IMR-90 (cell line): ENCODE results near the gene CAPZA3. TPM values are rescaled to one million over a fixed set of nuclear protein-coding genes. Genes with fewer than 3 reads are reported as not detected.
A peak's percentile ranks its signal among the peaks of the same experiment; 100 is the strongest.

ENCODE experiments used
- ATAC-seq: fragments of 200-7000 bp; cut with Tn5 transposase; 2 replicates; pipeline ENCODE4 v1.9.1; 2020; ENCODE audit warnings: low read depth, mild to moderate bottlenecking, moderate library complexity
- BruUV-seq: library from RNA; stranded (reverse); fragments of 400-500 nt; replicated peaks from 2 replicates; lab custom pipeline; 2021; lab: Mats Ljungman, UMichigan
- CTCF ChIA-PET: fragments of 300-600 bp; formaldehyde crosslinking; extraction: SDS; loops from one replicate; lab custom pipeline; 2021; ENCODE audit warnings: antibody characterized with exemption; lab: Yijun Ruan, JAX
- POLR2A ChIA-PET: fragments of 300-600 bp; sonication (Branson Sonifier 250); formaldehyde crosslinking; loops from one replicate; lab custom pipeline; 2022; ENCODE audit warnings: antibody characterized with exemption; ENCODE audit not compliant: unreplicated experiment; lab: Charles Lee
- DNase-seq: peaks from one replicate; pipeline ENCODE4 v3.0.0; 2013
- H2AFZ ChIP-seq: replicated peaks from 2 replicates; pipeline ENCODE3; 2013; ENCODE audit warnings: low read length, mild to moderate bottlenecking; ENCODE audit not compliant: poor library complexity
- H2AK5ac ChIP-seq: 2 replicates; pipeline ENCODE4 v1.6.1; 2013; ENCODE audit warnings: low read depth, low read length, inconsistent platforms
- H2AK9ac ChIP-seq: replicated peaks from 2 replicates; pipeline ENCODE3; 2013; ENCODE audit warnings: mild to moderate bottlenecking, low read depth, low read length, moderate library complexity; ENCODE audit not compliant: poor library complexity
- H2BK120ac ChIP-seq: 2 replicates; pipeline ENCODE4 v1.6.1; 2013; ENCODE audit warnings: low read depth, low read length, inconsistent platforms
- H2BK15ac ChIP-seq: 3 replicates; pipeline ENCODE4 v1.6.1; 2013; ENCODE audit warnings: low read depth, low read length, inconsistent platforms
- H2BK20ac ChIP-seq: 2 replicates; pipeline ENCODE4 v1.6.1; 2013; ENCODE audit warnings: low read depth, mild to moderate bottlenecking, inconsistent platforms, low read length, moderate library complexity
- H2BK5ac ChIP-seq: 2 replicates; pipeline ENCODE4 v1.6.1; 2013; ENCODE audit warnings: mild to moderate bottlenecking, low read depth, low read length, inconsistent platforms; ENCODE audit not compliant: poor library complexity, severe bottlenecking
- H3K14ac ChIP-seq: replicated peaks from 2 replicates; pipeline ENCODE4 v1.6.1; 2013; ENCODE audit warnings: low read depth, low read length, inconsistent platforms
- H3K18ac ChIP-seq: 2 replicates; pipeline ENCODE4 v1.6.1; 2013; ENCODE audit warnings: low read depth, low read length, control low read depth
- H3K23ac ChIP-seq: 2 replicates; pipeline ENCODE4 v1.6.1; 2013; ENCODE audit warnings: low read depth, low read length, inconsistent platforms
- H3K27ac ChIP-seq: 2 replicates; pipeline ENCODE4 v1.5.1; 2013; ENCODE audit warnings: mild to moderate bottlenecking, control low read depth, low read length; ENCODE audit not compliant: insufficient read depth
- H3K27me3 ChIP-seq: 2 replicates; pipeline ENCODE4 v1.6.1; 2013; ENCODE audit warnings: low read length; ENCODE audit not compliant: control insufficient read depth, insufficient read depth
- H3K36me3 ChIP-seq: 2 replicates; pipeline ENCODE4 v1.6.1; 2013; ENCODE audit warnings: low read length, mixed read lengths; ENCODE audit not compliant: control insufficient read depth, insufficient read depth
- H3K4ac ChIP-seq: 2 replicates; pipeline ENCODE4 v1.6.1; 2013; ENCODE audit warnings: low read depth, low read length, inconsistent platforms
- H3K4me1 ChIP-seq: 2 replicates; pipeline ENCODE4 v1.6.1; 2013; ENCODE audit warnings: low read length, mixed read lengths; ENCODE audit not compliant: control insufficient read depth, insufficient read depth
- H3K4me2 ChIP-seq: 2 replicates; pipeline ENCODE4 v1.6.1; 2013; ENCODE audit warnings: low read depth, mild to moderate bottlenecking, control low read depth, low read length, moderate library complexity
- H3K4me3 ChIP-seq: 2 replicates; pipeline ENCODE4 v1.5.1; 2013; ENCODE audit warnings: low read depth, mild to moderate bottlenecking, control low read depth, low read length, moderate library complexity; ENCODE audit not compliant: insufficient read depth
- H3K56ac ChIP-seq: 2 replicates; pipeline ENCODE4 v1.6.1; 2013; ENCODE audit warnings: low read length, inconsistent platforms; ENCODE audit not compliant: insufficient read depth; ENCODE audit errors: extremely low read depth
- H3K79me1 ChIP-seq, 2 experiments: 2 replicates each; pipeline ENCODE4 v1.6.1; 2013; ENCODE audit warnings: low read length in 2 of 2, inconsistent platforms in 1 of 2, low read depth in 1 of 2
- H3K9ac ChIP-seq: 2 replicates; pipeline ENCODE4 v1.6.1; 2013; ENCODE audit warnings: low read depth, low read length, control low read depth
- H3K9me1 ChIP-seq: 2 replicates; pipeline ENCODE4 v1.6.1; 2013; ENCODE audit warnings: low read length, inconsistent platforms; ENCODE audit not compliant: insufficient read depth
- H3K9me3 ChIP-seq: 2 replicates; pipeline ENCODE4 v1.6.1; 2013; ENCODE audit warnings: low read length; ENCODE audit not compliant: control insufficient read depth, insufficient read depth
- H4K20me1 ChIP-seq: 2 replicates; pipeline ENCODE4 v1.6.1; 2013; ENCODE audit warnings: low read length, inconsistent platforms; ENCODE audit not compliant: insufficient read depth
- H4K5ac ChIP-seq: 2 replicates; pipeline ENCODE4 v1.6.1; 2013; ENCODE audit warnings: mild to moderate bottlenecking, low read depth, low read length, control low read depth
- H4K8ac ChIP-seq, 2 experiments: 2 replicates each; pipeline ENCODE4 v1.6.1; 2013; ENCODE audit warnings: low read depth in 2 of 2, low read length in 2 of 2, control low read depth in 1 of 2, inconsistent platforms in 1 of 2
- H4K91ac ChIP-seq: 2 replicates; pipeline ENCODE4 v1.6.1; 2013; ENCODE audit warnings: low read depth, low read length, inconsistent platforms; ENCODE audit not compliant: insufficient read depth
- BHLHE40 ChIP-seq: fragments of 150-350 bp; IDR thresholded peaks from 2 replicates; pipeline ENCODE4 v1.6.1; 2016; ENCODE audit warnings: mild to moderate bottlenecking, low read depth, low read length
- CEBPB ChIP-seq: IDR thresholded peaks from 2 replicates; pipeline ENCODE4 v1.6.1; 2012; ENCODE audit warnings: low read depth, low read length, improper control_type of control experiment
- CHD1 ChIP-seq: IDR thresholded peaks from 2 replicates; pipeline ENCODE4 v1.6.1; 2012; ENCODE audit warnings: low read depth, low read length, improper control_type of control experiment
- CTCF ChIP-seq: conservative IDR thresholded peaks from 2 replicates; pipeline ENCODE4 v1.5.1; 2012; ENCODE audit warnings: mild to moderate bottlenecking, low read depth, low read length, improper control_type of control experiment
- ELK1 ChIP-seq: fragments of 150-350 bp; IDR thresholded peaks from 2 replicates; pipeline ENCODE4 v1.6.1; 2016; ENCODE audit warnings: low read depth, mild to moderate bottlenecking, low read length, moderate library complexity, borderline replicate concordance
- FOS ChIP-seq: fragments of 150-350 bp; IDR thresholded peaks from 2 replicates; pipeline ENCODE4 v1.6.1; 2016; ENCODE audit warnings: low read depth, low read length
- MAFK ChIP-seq: IDR thresholded peaks from 2 replicates; pipeline ENCODE4 v1.6.1; 2012; ENCODE audit warnings: low read depth, low read length, improper control_type of control experiment
- MAZ ChIP-seq: IDR thresholded peaks from 2 replicates; pipeline ENCODE4 v1.6.1; 2012; ENCODE audit warnings: low read depth, mild to moderate bottlenecking, low read length, improper control_type of control experiment, moderate library complexity, borderline replicate concordance
- MXI1 ChIP-seq: IDR thresholded peaks from 2 replicates; pipeline ENCODE4 v1.6.1; 2012; ENCODE audit warnings: low read depth, mild to moderate bottlenecking, low read length, moderate library complexity, borderline replicate concordance
- NFE2L2 ChIP-seq: fragments of 150-350 bp; IDR thresholded peaks from 2 replicates; pipeline ENCODE4 v1.6.1; 2016; ENCODE audit warnings: low read depth, mild to moderate bottlenecking, low read length
- POLR2A ChIP-seq: IDR thresholded peaks from 2 replicates; pipeline ENCODE4 v1.6.1; 2012; ENCODE audit warnings: mild to moderate bottlenecking, low read depth, low read length
- RAD21 ChIP-seq: IDR thresholded peaks from 2 replicates; pipeline ENCODE4 v1.6.1; 2012; ENCODE audit warnings: low read length, improper control_type of control experiment
- RCOR1 ChIP-seq: IDR thresholded peaks from 2 replicates; pipeline ENCODE4 v1.6.1; 2012; ENCODE audit warnings: mild to moderate bottlenecking, low read length, improper control_type of control experiment; ENCODE audit not compliant: insufficient replicate concordance
- RFX5 ChIP-seq: IDR thresholded peaks from 2 replicates; pipeline ENCODE4 v1.8.0; 2012; ENCODE audit warnings: low read depth, mild to moderate bottlenecking, low read length, moderate library complexity
- SMC3 ChIP-seq: fragments of 150-350 bp; IDR thresholded peaks from 2 replicates; pipeline ENCODE4 v1.6.1; 2016; ENCODE audit warnings: low read depth, mild to moderate bottlenecking, antibody characterized with exemption, low read length, moderate library complexity
- USF2 ChIP-seq: fragments of 150-350 bp; IDR thresholded peaks from 2 replicates; pipeline ENCODE4 v1.6.1; 2017; ENCODE audit warnings: mild to moderate bottlenecking, antibody characterized with exemption, low read length, low read depth
- WGBS, 2 experiments: methylation state at CpG; one replicate each; pipeline versions ENCODE4 v1.1.5 to v1.1.7; 2013; ENCODE audit warnings: missing lambda C conversion rate in 2 of 2; ENCODE audit not compliant: insufficient read length in 1 of 2; ENCODE audit errors: extremely low coverage in 2 of 2; 5-methylcytosine and 5-hydroxymethylcytosine counted together
- dilution Hi-C: fragments of 300-500 bp; cut with HindIII; formaldehyde crosslinking; loops from one replicate; pipeline ENCODE4 v1.14.3; 2018; ENCODE audit warnings: low sequenced_read_pairs; ENCODE audit not compliant: unreplicated experiment
- in situ Hi-C: fragments of 300-500 bp; cut with MboI; formaldehyde crosslinking; loops from 3 replicates; pipeline ENCODE4 v1.14.3; 2019; ENCODE audit warnings: low sequenced_read_pairs, inconsistent platforms, mixed read lengths
- intact Hi-C: fragments of 100-400 bp; cut with micrococcal nuclease; formaldehyde crosslinking; loops from 2 replicates; pipeline ENCODE4 v1.10.0; 2022
- polyA plus RNA-seq, 3 experiments: library from polyadenylated mRNA; depleted of rRNA; stranded (reverse); fragments of >200 nt; gene quantifications; 2 replicates each; pipeline ENCODE4 v1.2.3, GENCODE V29; 2012; ENCODE audit warnings: low replicate concordance in 1 of 3
- total RNA-seq: library from RNA; depleted of rRNA; stranded (reverse); fragments of >200 nt; gene quantifications from 2 replicates; pipeline ENCODE4 v1.2.3, GENCODE V29; 2012

Gene CAPZA3
- total and polyA plus RNA-seq, 2 of the 4 experiments (the other 2 are of a cell fraction) = not detected

- Histone ChIP-seq H3K56ac (no peak overlapping the region), H2BK15ac (no peak overlapping the region), H2AFZ (no peak overlapping the region), H4K91ac (no peak overlapping the region), H4K5ac (no peak overlapping the region), H3K9me3 (no peaks in the 10 kb centered on the region), H3K4me1 (no peaks in the 10 kb centered on the region), H3K4ac (no peak overlapping the region), H2BK120ac (no peak overlapping the region), H3K79me1 (no peaks in the 10 kb centered on the region), H3K36me3 (no peaks in the 10 kb centered on the region), H3K4me3 (no peak overlapping the region), H2AK5ac (no peak overlapping the region), H3K23ac (no peak overlapping the region), H3K14ac (no peak overlapping the region), H3K27ac (no peak overlapping the region), H3K4me2 (no peak overlapping the region), H2BK20ac (no peak overlapping the region), H4K8ac (no peak overlapping the region), H2AK9ac (no peak overlapping the region), H4K20me1 (no peaks in the 10 kb centered on the region), H3K9ac (no peak overlapping the region), H3K18ac (no peak overlapping the region), H2BK5ac (no peak overlapping the region), H3K9me1 (no peaks in the 10 kb centered on the region), H3K27me3 (no peaks in the 10 kb centered on the region)
- in situ Hi-C loops (no loop called here), dilution Hi-C loops (no loop called here), intact Hi-C loops (no loop called here)
- ChIA-PET CTCF (no interaction called here), POLR2A (no interaction called here)
- DNase-seq = peak; percentile 12
- TF ChIP-seq SMC3 (no peak), RAD21 (no peak), CHD1 (no peak), RCOR1 (no peak), ELK1 (no peak), BHLHE40 (no peak), POLR2A (no peak), CTCF (no peak), RFX5 (no peak), CEBPB (no peak), MXI1 (no peak), MAZ (no peak), MAFK (no peak), NFE2L2 (no peak), FOS (no peak), USF2 (no peak)
- no TSS peak for BruUV-seq
- WGBS, 2 experiments = no CpG with 5 or more reads among the region's 2 CpGs
- no peak for ATAC-seq
These were observed 44.9 kb downstream of the CAPZA3 start for GRCh38 chr12:18782827-18783226.
